Fibroblast of skin of left quadriceps (primary cell): ENCODE data around the gene CRISP2.

Source experiments
- DNase-seq, 2 experiments: peaks; one replicate each; pipeline ENCODE4 v3.0.0-alpha.2; 2013; ENCODE audit warnings: low read depth in 2 of 2

CRISP2 gene

GRCh38 chr6:49662231-49662891 lies 51.0 kb downstream of the CRISP2 start:
- no peak for DNase-seq

- DNase-seq, result no peak
Observed at GRCh38 chr6:49653942-49654341, 59.4 kb downstream of the CRISP2 start.

GRCh38 chr6:49653438-49653837 lies 59.9 kb downstream of the CRISP2 start:
- no peak for DNase-seq

DNA sequence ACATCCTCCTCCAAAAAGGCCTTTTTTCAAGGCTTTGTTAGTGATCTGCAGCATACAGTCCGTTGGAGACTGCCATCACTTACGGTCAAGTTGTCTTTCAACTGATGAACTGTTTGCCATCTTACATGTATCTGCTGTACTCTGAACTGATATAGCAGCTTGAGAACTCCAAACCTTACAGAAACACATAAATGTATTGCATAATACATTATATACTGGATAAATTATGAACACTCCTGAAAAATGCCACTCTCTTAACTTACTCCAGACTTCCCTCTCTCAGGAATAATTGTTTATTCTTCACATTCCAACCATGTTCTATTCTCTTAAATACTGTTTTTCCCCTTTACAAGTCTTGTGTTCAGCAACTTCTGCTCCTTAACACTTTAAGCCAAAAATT lies 62.1 kb downstream of the CRISP2 start:
- DNase-seq, result no peak

- no peak for DNase-seq
Observed at GRCh38 chr6:49649988-49650387, 63.4 kb downstream of the CRISP2 start.

GRCh38 chr6:49648036-49648435 lies 65.3 kb downstream of the CRISP2 start:
- DNase-seq, result no peak

GRCh38 chr6:49647476-49647875 lies 65.9 kb downstream of the CRISP2 start:
- DNase-seq, result no peak

GRCh38 chr6:49646942-49647341 lies 66.4 kb downstream of the CRISP2 start:
- no peak for DNase-seq

- DNase-seq, result no peak
Observed at GRCh38 chr6:49646130-49646824, 67.1 kb downstream of the CRISP2 start.

DNA sequence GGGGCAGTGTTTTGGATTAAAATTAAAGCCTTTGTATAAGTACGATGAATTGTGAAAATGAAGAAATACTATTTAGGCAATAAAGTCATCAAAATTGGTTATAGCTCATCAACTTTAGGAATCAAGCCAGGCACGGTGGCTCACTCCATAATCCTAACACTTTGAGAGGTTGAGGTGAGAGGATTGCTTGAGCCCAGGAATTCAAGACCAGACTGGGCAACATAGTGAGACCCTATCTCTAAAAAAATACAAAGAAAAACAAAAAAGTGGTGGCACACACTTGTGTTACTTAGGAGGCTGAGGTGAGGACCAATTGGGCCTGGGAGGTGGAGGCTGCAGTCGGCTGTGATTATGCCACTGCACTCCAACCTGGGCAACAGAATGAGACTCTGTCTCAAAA lies 68.2 kb downstream of the CRISP2 start:
- no peak for DNase-seq
